DOHH2 (cell line): ENCODE results near the gene CSF3.

Source experiments
- EZH2phosphoT487 ChIP-seq: fragments of 200-600 bp; sonication (generic); IDR thresholded peaks from 2 replicates; pipeline ENCODE4 v1.6.1; 2017; ENCODE audit warnings: borderline replicate concordance, mild to moderate bottlenecking, antibody characterized with exemption, low read length, moderate library complexity, mixed read lengths
- TF ChIP-seq, protein P1 (sequence below): fragments of 200-600 bp; sonication (generic); IDR thresholded peaks from one replicate; pipeline ENCODE4 v1.5.1; 2014; ENCODE audit warnings: antibody characterized with exemption, mild to moderate bottlenecking, low read depth, low read length; ENCODE audit not compliant: poor library complexity, severe bottlenecking

DNA sequence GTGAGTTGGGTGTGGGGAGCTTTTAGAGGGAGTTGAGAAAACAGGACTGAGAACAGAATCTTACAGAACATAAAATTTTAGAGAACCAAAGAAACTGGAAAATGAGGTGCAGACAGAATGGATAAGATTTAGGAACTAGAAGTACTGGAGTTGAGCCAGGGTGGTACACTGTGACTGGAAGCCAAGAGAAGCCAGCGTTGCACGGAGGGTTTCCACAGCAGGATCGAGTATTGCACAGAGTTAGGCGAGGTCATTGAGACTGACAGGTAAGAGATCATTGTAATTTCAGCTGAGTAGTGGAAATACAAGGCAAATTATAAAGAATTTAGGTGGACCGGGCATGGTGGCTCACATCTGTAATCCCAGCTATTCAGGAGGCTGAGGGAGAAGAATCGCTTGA, 45.9 kb upstream of the CSF3 start:
- TF ChIP-seq, protein P1, sequence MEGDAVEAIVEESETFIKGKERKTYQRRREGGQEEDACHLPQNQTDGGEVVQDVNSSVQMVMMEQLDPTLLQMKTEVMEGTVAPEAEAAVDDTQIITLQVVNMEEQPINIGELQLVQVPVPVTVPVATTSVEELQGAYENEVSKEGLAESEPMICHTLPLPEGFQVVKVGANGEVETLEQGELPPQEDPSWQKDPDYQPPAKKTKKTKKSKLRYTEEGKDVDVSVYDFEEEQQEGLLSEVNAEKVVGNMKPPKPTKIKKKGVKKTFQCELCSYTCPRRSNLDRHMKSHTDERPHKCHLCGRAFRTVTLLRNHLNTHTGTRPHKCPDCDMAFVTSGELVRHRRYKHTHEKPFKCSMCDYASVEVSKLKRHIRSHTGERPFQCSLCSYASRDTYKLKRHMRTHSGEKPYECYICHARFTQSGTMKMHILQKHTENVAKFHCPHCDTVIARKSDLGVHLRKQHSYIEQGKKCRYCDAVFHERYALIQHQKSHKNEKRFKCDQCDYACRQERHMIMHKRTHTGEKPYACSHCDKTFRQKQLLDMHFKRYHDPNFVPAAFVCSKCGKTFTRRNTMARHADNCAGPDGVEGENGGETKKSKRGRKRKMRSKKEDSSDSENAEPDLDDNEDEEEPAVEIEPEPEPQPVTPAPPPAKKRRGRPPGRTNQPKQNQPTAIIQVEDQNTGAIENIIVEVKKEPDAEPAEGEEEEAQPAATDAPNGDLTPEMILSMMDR = no peak
- TF ChIP-seq EZH2phosphoT487 = no peak
